ENCODE measurements around the gene MOCS1.

MOCS1 gene

DNA sequence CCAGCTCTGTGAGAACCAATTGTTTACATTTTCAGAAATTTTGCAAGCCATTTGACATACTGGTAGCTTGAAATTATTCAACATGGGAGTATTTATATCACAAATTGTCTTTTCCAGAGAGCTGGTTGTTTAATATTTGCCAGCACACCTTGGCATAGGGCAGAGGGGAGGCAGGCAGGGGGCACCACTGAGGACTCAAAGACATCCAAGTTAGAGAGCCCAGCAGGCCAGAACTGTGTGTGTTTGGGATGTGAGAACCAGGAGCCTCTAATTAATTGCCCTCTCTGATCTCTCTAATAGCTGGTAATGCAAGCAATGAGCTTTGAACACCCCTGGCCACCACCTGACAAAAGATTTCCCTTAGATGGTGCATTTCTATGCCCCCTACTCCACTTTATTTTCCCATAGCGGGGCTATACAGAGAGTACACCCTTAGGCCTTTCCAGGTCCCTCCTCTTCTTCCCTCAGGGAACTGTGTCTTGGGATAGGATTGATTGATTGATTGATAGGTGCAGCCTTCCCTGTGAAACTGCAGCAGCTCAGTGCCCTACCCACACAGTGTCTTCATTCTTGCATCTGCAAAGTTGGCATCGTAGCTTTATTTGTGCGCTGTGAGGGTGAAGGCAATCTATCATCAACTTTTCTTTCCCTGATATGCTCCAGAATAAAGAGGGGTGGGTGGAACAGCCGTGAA is 29.2 kb downstream of the MOCS1 start:
- H3K36me3 ChIP-seq (ENCODE audit: control insufficient read depth, insufficient read depth, low read length): peaks cover 5% of the 10 kb centered on the region
- no peak overlapping the region for H3K9ac ChIP-seq (ENCODE audit: low read length)
- no peak overlapping the region for H3K27ac ChIP-seq (ENCODE audit: low read depth, low read length)
- no peak overlapping the region for H3K4me3 ChIP-seq (ENCODE audit: low read length)
- no peaks in the 10 kb centered on the region for H3K4me1 ChIP-seq (ENCODE audit: control insufficient read depth, insufficient read depth, low read length)
- H3K27me3 ChIP-seq (ENCODE audit: control insufficient read depth, insufficient read depth, low read length): no peaks in the 10 kb centered on the region

- H3K27me3 ChIP-seq (ENCODE audit: control insufficient read depth, insufficient read depth, low read length): no peaks in the 10 kb centered on the region
- peaks cover 12% of the 10 kb centered on the region for H3K36me3 ChIP-seq (ENCODE audit: control insufficient read depth, insufficient read depth, low read length)
Observed at GRCh38 chr6:39903656-39904055, 30.6 kb downstream of the MOCS1 start.

GRCh38 chr6:39902786-39903465 is 31.3 kb downstream of the MOCS1 start:
- no peak overlapping the region for H3K9ac ChIP-seq (ENCODE audit: low read length)
- H3K4me1 ChIP-seq (ENCODE audit: control insufficient read depth, insufficient read depth, low read length): no peaks in the 10 kb centered on the region
- peaks cover 12% of the 10 kb centered on the region for H3K36me3 ChIP-seq (ENCODE audit: control insufficient read depth, insufficient read depth, low read length)
- H3K4me3 ChIP-seq (ENCODE audit: low read length): no peak overlapping the region
- H3K27me3 ChIP-seq (ENCODE audit: control insufficient read depth, insufficient read depth, low read length): no peaks in the 10 kb centered on the region
- no peak overlapping the region for H3K27ac ChIP-seq (ENCODE audit: low read depth, low read length)

More at GRCh38 chr6:39903656-39904055, 30.6 kb downstream of the MOCS1 start:
- Histone ChIP-seq H3K27ac (ENCODE audit: low read depth, low read length) (no peak overlapping the region), H3K4me1 (ENCODE audit: control insufficient read depth, insufficient read depth, low read length) (no peaks in the 10 kb centered on the region), H3K9ac (ENCODE audit: low read length) (no peak overlapping the region), H3K4me3 (ENCODE audit: low read length) (no peak overlapping the region)

DNA sequence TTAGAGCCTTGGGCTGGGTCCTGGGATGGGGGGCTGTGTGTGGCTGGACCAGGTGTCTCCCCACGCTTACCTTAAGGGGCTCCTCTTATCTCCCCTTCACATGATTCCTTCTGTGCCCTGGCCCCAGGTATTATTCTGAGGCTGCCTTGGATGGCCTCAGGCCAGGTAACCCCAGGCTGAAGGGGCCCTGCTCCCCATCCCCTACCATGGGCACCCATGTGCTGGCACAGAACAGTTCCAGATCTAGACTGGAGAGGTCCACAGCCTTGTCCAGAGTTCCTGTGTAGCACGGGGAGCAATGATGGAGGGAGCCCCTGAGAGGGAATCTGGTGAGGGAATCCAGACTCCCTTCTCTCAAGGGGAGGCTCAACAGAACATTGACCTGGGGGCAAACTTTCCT is 32.1 kb downstream of the MOCS1 start:
- Histone ChIP-seq H3K9ac (ENCODE audit: low read length) (no peak overlapping the region), H3K4me3 (ENCODE audit: low read length) (no peak overlapping the region), H3K4me1 (ENCODE audit: control insufficient read depth, insufficient read depth, low read length) (no peaks in the 10 kb centered on the region), H3K36me3 (ENCODE audit: control insufficient read depth, insufficient read depth, low read length) (peaks cover 12% of the 10 kb centered on the region), H3K27me3 (ENCODE audit: control insufficient read depth, insufficient read depth, low read length) (no peaks in the 10 kb centered on the region), H3K27ac (ENCODE audit: low read depth, low read length) (no peak overlapping the region)

- H3K27me3 ChIP-seq (ENCODE audit: control insufficient read depth, insufficient read depth, low read length): no peaks in the 10 kb centered on the region
- H3K4me3 ChIP-seq (ENCODE audit: low read length): no peak overlapping the region
- H3K27ac ChIP-seq (ENCODE audit: low read depth, low read length): no peak overlapping the region
- no peaks in the 10 kb centered on the region for H3K4me1 ChIP-seq (ENCODE audit: control insufficient read depth, insufficient read depth, low read length)
- no peak overlapping the region for H3K9ac ChIP-seq (ENCODE audit: low read length)
- peaks cover 12% of the 10 kb centered on the region for H3K36me3 ChIP-seq (ENCODE audit: control insufficient read depth, insufficient read depth, low read length)
Observed at GRCh38 chr6:39901670-39902069, 32.6 kb downstream of the MOCS1 start.

DNA sequence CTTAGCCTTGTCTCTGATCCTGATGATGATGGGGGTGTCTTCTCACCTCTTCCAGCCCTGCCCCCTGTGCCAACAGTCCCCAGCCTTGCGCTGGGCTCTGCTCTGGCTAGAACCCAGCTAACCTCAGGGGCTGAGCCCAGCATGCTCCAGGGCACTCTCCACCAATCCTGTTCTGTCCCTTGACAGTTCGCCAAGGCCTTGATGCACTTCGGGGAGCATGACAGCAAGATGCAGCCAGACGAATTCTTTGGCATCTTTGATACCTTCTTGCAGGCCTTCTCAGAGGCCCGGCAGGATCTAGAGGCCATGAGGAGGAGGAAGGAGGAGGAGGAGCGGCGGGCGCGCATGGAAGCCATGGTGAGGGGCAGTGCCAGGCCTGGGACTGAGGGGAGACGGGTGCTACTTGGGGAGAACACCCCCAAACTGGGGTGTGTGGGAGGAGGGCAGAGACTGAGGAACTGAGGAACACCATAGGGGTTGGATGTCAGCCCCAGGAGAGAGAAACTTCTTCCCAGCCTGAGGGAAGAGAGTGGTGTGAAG is 33.1 kb downstream of the MOCS1 start:
- Histone ChIP-seq H3K4me1 (ENCODE audit: control insufficient read depth, insufficient read depth, low read length) (no peaks in the 10 kb centered on the region), H3K9ac (ENCODE audit: low read length) (no peak overlapping the region), H3K27ac (ENCODE audit: low read depth, low read length) (no peak overlapping the region), H3K36me3 (ENCODE audit: control insufficient read depth, insufficient read depth, low read length) (peaks cover 12% of the 10 kb centered on the region), H3K27me3 (ENCODE audit: control insufficient read depth, insufficient read depth, low read length) (no peaks in the 10 kb centered on the region), H3K4me3 (ENCODE audit: low read length) (no peak overlapping the region)

DNA sequence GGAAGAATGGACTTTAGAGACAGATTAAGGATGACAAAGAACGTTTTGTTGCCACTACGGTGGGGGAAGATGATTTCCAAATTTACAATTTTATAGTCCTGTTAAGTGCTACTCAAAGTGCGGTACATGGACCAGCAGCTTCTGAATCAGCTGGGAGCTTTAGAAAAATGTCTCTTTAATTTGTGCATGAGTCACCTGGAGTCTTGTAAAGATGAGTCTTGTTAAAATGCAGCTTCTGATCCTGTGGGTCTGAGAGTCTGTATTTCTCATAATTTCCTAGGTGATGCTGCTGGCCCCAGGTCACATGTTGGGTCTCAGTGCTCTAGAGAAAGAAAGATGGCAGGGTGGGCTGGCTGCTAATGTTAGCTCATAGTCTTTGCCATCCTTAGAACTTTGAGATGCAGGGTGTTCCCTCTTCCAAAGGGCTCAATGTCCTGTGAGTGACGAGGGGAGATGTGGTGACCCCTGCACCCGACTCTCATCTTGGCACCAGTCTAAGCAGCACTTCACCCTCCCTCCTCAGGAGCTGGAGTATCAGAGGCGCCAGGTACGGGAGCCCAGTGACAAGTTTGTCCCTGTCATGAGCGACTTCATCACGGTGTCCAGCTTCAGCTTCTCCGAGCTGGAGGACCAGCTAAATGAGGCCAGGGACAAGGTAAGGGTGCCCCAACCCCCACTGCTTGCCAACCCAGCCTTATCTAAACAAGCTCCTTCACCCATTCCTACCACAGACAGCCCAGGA is 34.5 kb downstream of the MOCS1 start:
- no peaks in the 10 kb centered on the region for H3K4me1 ChIP-seq (ENCODE audit: control insufficient read depth, insufficient read depth, low read length)
- H3K27me3 ChIP-seq (ENCODE audit: control insufficient read depth, insufficient read depth, low read length): no peaks in the 10 kb centered on the region
- no peak overlapping the region for H3K27ac ChIP-seq (ENCODE audit: low read depth, low read length)
- H3K9ac ChIP-seq (ENCODE audit: low read length): no peak overlapping the region
- no peak overlapping the region for H3K4me3 ChIP-seq (ENCODE audit: low read length)
- peaks cover 12% of the 10 kb centered on the region for H3K36me3 ChIP-seq (ENCODE audit: control insufficient read depth, insufficient read depth, low read length)

DNA sequence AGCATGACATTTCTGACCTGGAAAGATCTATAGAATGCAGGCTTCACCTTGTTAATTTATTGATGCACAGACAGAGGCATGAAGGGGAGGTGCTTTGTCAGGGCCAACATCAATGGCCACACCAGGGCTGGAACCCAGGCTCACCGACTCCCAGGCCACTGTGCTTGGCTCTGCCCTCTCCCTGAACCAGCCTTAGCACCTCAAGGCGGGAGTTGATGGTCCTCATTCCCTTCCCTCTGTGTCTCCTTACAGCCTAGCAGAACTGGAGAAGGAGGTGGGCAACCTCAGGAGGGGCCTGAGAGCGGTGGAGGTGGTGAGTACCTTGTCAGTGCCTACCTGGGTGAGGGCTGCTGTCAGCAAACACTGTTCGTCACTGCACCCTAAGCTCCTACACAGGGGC is 35.6 kb downstream of the MOCS1 start:
- Histone ChIP-seq H3K4me3 (ENCODE audit: low read length) (no peak overlapping the region), H3K27ac (ENCODE audit: low read depth, low read length) (no peak overlapping the region), H3K36me3 (ENCODE audit: control insufficient read depth, insufficient read depth, low read length) (peaks cover 12% of the 10 kb centered on the region), H3K9ac (ENCODE audit: low read length) (no peak overlapping the region), H3K4me1 (ENCODE audit: control insufficient read depth, insufficient read depth, low read length) (no peaks in the 10 kb centered on the region), H3K27me3 (ENCODE audit: control insufficient read depth, insufficient read depth, low read length) (no peaks in the 10 kb centered on the region)

GRCh38 chr6:39897698-39898097 is 36.6 kb downstream of the MOCS1 start:
- H3K4me3 ChIP-seq (ENCODE audit: low read length): no peak overlapping the region
- no peak overlapping the region for H3K27ac ChIP-seq (ENCODE audit: low read depth, low read length)
- H3K9ac ChIP-seq (ENCODE audit: low read length): no peak overlapping the region
- peaks cover 12% of the 10 kb centered on the region for H3K36me3 ChIP-seq (ENCODE audit: control insufficient read depth, insufficient read depth, low read length)
- no peaks in the 10 kb centered on the region for H3K27me3 ChIP-seq (ENCODE audit: control insufficient read depth, insufficient read depth, low read length)
- no peaks in the 10 kb centered on the region for H3K4me1 ChIP-seq (ENCODE audit: control insufficient read depth, insufficient read depth, low read length)

- no peaks in the 10 kb centered on the region for H3K4me1 ChIP-seq (ENCODE audit: control insufficient read depth, insufficient read depth, low read length)
- H3K27ac ChIP-seq (ENCODE audit: low read depth, low read length): no peak overlapping the region
- H3K36me3 ChIP-seq (ENCODE audit: control insufficient read depth, insufficient read depth, low read length): peaks cover 12% of the 10 kb centered on the region
- no peak overlapping the region for H3K9ac ChIP-seq (ENCODE audit: low read length)
- no peaks in the 10 kb centered on the region for H3K27me3 ChIP-seq (ENCODE audit: control insufficient read depth, insufficient read depth, low read length)
- no peak overlapping the region for H3K4me3 ChIP-seq (ENCODE audit: low read length)
Observed at GRCh38 chr6:39896701-39897100, 37.6 kb downstream of the MOCS1 start.

DNA sequence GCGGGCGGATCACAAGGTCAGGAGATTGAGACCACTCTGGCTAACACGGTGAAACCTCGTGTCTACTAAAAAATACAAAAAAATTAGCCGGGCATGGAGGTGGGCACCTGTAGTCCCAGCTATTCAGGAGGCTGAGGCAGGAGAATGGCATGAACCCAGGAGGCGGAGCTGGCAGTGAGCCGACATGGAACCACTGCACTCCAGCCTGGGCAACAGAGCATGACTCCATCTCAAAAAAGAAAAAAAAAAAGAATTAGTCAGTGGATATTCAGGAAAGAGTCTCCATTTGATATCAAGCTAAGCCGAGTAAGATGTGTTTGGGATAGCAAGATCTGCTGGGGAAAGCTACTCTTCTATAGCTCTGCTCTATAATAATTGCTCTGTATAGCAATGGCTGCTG is 41.0 kb downstream of the MOCS1 start:
- Histone ChIP-seq H3K4me3 (ENCODE audit: low read length) (no peak overlapping the region), H3K36me3 (ENCODE audit: control insufficient read depth, insufficient read depth, low read length) (no peaks in the 10 kb centered on the region), H3K27me3 (ENCODE audit: control insufficient read depth, insufficient read depth, low read length) (no peaks in the 10 kb centered on the region), H3K4me1 (ENCODE audit: control insufficient read depth, insufficient read depth, low read length) (no peaks in the 10 kb centered on the region), H3K27ac (ENCODE audit: low read depth, low read length) (no peak overlapping the region), H3K9ac (ENCODE audit: low read length) (no peak overlapping the region)

- Histone ChIP-seq H3K27me3 (ENCODE audit: control insufficient read depth, insufficient read depth, low read length) (no peaks in the 10 kb centered on the region), H3K36me3 (ENCODE audit: control insufficient read depth, insufficient read depth, low read length) (no peaks in the 10 kb centered on the region), H3K27ac (ENCODE audit: low read depth, low read length) (no peak overlapping the region), H3K9ac (ENCODE audit: low read length) (no peak overlapping the region), H3K4me3 (ENCODE audit: low read length) (no peak overlapping the region), H3K4me1 (ENCODE audit: control insufficient read depth, insufficient read depth, low read length) (peaks cover 3% of the 10 kb centered on the region)
Observed at GRCh38 chr6:39892490-39893129, 41.7 kb downstream of the MOCS1 start.

Measured in rectal smooth muscle tissue (tissue), 1 donor.